Eye (tissue), 1 donor: ENCODE data around the gene SKA3.
"Not testable (repeated sequence)": the region's sequence is repeated elsewhere in the genome, so short reads cannot be mapped to it uniquely, and the experiment has no call there.

Source experiments
- DNase-seq: peaks from one replicate; pipeline ENCODE4 v3.0.0-alpha.2; 2015

SKA3 gene

GRCh38 chr13:21164631-21165030, 11.7 kb downstream of the SKA3 start:
- DNase-seq, result no peak

DNA sequence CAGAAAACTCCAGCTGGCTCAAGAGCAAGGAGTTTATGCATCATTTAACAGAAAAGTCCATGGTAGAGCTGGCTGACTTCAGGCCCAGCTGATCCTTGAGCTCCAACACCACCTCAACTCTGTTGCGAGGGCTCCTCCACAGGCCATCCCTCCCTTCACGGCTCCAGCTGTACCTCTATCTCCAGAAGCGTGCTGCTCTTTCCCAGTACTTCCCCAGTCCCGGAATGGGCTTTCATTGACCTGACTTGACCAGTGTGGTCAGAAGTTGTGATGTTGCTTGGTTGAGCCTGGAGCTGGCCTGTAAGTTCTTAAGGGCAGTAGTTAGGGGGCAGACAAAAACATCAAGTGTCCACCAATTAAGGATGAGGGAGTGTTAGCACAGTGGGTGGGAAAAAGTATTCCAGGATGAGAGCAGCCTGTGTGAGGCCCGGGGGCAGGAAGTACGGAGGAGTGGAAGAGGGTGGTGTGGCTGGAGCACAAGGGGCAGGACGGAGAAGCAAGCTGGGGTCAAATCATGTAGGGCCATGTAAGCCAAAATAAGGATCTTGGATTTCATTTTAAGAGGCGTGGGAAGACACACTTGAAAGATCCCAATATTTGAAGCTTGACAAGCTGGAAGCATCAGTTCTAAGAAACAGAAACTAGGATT, 24.0 kb downstream of the SKA3 start:
- no peak for DNase-seq

DNA sequence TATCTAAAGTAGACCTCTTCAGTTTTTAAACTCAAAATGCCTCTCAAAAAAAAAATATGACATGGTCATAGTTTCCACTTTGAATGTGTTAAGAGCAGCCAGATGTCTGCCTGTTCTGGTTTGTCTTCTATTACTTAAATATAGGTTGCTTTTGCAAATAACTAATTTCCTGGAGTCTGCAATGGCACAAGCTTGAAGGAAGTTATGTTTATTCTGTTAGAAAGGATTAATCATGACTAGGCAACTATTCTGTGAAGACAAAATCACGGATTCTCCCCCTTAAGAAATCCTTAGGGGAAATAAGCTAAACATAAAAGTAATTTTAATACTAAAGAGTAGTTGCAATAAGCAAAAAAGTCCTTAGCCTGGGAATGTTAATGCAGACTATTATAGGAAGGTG, 26.3 kb downstream of the SKA3 start:
- DNase-seq, result no peak

DNA sequence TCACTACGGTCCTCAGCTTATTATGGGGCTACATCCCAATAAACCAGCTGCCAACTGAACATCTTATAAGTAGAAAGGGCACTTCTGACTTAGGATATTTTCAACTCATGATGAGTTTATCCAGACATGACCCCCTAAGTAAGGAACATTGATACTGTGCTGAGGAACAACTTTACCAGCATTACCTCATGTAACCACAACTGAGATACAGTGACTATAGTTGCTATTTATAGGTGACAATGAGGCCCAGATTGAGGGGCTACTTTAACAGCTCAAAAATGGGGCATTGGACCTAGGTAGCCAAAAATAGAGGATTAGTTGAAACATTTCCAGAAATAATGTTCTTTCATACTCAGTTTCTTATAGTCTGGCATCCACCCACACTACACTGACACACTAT, 26.8 kb downstream of the SKA3 start:
- peak; percentile 5 for DNase-seq

GRCh38 chr13:21148557-21149258, 27.6 kb downstream of the SKA3 start:
- DNase-seq, result no peak

DNA sequence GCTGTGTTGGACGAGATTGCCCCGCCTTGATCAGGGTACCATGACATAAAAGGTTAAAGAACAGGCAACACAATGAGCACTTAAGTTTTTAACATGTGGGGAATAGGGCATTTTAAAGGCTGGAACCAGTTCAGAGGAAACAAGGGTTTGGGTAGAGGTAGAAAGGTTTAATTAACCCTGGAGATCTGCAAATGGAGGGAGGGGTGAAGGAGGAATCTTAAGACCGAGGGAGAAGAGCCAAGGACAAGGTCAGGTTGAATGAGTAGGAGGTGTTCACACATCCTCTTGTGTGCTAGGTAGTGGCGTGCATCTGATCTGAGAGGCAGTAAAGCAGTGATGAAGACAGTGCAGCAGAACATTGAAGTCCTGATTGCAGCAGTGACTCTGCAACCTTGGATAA, 28.5 kb downstream of the SKA3 start:
- no peak for DNase-seq

- DNase-seq, result no peak
These were observed 33.6 kb downstream of the SKA3 start for GRCh38 chr13:21142766-21143165.

DNA sequence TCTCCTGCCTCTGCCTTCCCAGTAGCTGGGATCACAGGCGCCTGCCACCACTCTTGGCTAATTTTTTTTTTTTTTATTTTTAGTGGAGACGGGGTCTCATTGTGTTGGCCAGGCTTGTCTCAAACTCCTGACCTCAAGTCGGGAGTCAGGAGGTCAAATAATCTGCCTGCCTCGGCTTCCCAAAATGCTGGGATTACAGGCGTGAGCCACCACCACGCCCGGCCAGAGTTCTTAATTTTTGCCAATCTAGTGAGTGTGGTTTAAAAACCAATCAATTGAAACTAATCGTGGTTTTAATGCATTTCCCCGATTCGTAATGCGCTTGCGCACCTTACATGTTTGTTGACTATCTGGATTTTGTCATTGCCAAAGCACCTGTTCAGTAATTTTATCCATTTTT, 37.0 kb downstream of the SKA3 start:
- DNase-seq, result no peak

- peak; percentile 9 for DNase-seq
These were observed 37.8 kb downstream of the SKA3 start for GRCh38 chr13:21138561-21138960.

GRCh38 chr13:21137696-21138095, 38.7 kb downstream of the SKA3 start:
- no peak for DNase-seq

- DNase-seq, result not testable (repeated sequence)
These were observed 40.5 kb downstream of the SKA3 start for GRCh38 chr13:21135833-21136232.

- DNase-seq, result no peak
These were observed 41.9 kb downstream of the SKA3 start for GRCh38 chr13:21134475-21134874.

GRCh38 chr13:21133077-21133476, 43.3 kb downstream of the SKA3 start:
- no peak for DNase-seq

GRCh38 chr13:21130116-21130515, 46.2 kb downstream of the SKA3 start:
- no peak for DNase-seq

DNA sequence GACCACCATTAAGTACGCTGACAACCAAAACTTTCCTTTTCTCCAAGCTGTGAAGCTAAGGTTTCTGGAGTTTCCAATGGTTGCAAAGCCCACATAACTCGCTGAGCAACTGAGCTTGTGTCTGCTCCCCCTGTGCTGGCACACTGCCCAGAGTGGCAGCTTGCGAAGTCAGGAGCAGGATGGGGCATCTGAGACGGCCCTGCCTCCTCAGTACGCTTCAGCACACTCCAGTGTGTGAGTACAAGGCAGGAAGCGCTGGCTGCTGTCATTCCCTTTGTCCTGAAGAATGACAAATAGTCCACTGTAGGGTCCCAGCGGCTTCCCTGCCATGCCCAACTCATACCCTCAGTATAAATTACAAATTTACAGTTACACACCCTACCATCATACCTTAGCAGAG, 51.5 kb downstream of the SKA3 start:
- DNase-seq, result peak; percentile 84

DNA sequence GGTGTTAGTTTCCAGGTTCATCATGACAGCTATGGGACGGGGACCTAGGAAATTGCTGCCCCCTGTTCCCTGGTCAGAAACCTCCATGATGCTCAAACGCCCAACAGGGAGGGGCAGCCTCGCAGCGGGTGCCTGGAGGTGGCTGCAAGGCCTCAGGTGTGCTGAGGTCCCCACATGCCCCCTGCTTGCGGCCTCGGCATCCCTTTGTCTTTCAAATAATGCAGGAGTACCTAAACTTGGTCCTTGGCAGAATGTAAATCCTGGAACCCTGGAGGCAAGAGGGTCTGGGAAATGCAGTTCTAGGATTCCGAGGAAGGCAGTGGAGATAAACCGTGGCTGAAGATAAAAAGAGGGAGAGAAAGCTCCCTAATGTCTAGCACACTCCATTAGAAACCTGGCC, 52.4 kb downstream of the SKA3 start:
- DNase-seq, result no peak

- no peak for DNase-seq
These were observed 54.7 kb downstream of the SKA3 start for GRCh38 chr13:21121616-21122015.

- DNase-seq, result no peak
These were observed 56.2 kb downstream of the SKA3 start for GRCh38 chr13:21120191-21120590.

DNA sequence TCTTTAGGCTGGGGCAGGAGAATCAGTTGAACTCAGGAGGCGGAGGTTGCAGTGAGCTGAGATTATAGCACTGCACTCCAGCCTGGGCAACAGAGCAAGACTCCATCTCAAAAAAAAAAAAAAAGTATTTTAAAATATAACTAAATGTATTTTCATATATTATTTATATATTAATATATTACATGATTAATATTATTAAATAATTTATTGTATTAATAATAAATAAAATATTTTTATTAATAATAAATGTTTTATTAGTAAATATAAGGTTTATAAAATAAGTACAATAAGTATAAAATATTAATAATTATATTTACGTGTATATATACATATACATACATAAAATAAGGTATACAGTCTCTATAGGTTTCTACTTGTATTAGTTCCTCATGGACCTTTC, 56.8 kb downstream of the SKA3 start:
- DNase-seq, result no peak

DNA sequence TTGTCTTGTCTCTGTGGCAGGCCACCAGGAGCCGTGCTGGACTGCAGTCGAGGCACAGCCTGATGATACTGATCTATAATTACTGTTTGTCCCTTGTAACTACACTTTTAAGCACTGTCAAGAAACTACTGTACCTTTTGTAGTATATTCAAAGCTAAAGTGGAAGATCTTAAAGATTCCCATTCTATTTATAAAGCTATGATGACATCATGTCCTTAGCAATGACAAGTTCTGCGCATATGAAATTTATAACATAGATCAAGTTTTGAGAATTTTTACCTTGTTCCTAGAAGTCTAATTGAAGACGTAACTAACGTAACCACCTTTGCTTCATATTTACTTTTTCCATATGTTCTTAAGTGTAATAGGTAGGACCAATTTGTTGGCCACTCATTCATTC, 58.2 kb downstream of the SKA3 start:
- no peak for DNase-seq

- no peak for DNase-seq
These were observed 59.1 kb downstream of the SKA3 start for GRCh38 chr13:21117104-21117809.

GRCh38 chr13:21116141-21116540, 60.2 kb downstream of the SKA3 start:
- DNase-seq, result no peak

GRCh38 chr13:21115231-21115630, 61.1 kb downstream of the SKA3 start:
- no peak for DNase-seq

- DNase-seq, result no peak
These were observed 64.8 kb downstream of the SKA3 start for GRCh38 chr13:21111546-21111945.
